Measurements from ENCODE around the gene TMEM52.
"Not testable (repeated sequence)": the region's sequence is repeated elsewhere in the genome, so short reads cannot be mapped to it uniquely, and the experiment has no call there.

The TMEM52 gene

DNA sequence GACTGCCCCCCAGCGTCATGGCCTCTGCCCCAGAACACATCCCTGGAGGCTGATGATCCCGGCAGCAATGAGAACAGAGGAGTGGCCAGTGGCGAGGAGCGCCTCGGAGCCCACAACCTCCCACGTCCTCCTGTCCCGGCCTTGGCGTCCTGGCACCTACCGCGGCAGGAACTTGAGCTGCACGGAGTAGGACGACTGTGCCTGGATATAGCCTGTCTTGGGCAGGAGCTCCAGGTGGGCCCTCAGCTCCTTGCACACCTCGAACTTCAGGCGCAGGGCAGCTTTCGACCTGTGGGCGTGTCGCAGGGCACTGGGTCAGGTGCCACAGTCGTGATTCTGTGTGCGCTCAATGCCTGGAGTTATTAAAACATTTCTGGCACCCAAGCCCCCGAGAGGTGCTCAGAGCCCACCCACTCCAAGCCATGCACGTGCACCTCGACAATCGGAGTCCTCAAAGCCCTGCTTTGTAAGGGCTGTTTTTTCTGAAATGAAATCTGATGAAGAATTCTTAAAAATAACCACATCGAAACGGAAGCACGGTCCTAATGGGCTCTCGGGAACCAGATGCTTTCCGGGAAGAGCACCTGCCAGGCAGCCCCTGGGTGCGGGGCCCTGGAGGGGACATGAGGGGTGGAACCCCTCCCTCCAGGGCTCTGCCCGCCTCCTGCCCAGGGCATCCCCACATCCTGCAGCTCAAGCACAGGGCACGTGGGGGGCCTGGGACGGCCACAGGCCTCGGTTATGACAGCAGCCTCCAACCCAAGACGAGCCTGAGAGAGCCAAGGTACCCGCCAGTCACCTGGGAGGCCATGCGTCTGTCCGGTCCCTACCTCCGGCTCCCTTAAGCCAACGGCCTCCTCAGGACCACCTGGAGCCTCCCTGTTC, 23.0 kb upstream of the TMEM52 start:
- no peaks in the 10 kb centered on the region for H3K4me1 Mint-ChIP-seq
- H3K9me3 Mint-ChIP-seq, result no peaks in the 10 kb centered on the region
- CTCF ChIA-PET, result interaction anchor here (0.9 kb wide), 1 partner anchor 105 kb away, joined by 3 read pairs; no protein-coding TSS in a partner anchor
- no peak overlapping the region for H3K4me3 Mint-ChIP-seq
- no peak for DNase-seq
- no peak overlapping the region for H3K27ac Mint-ChIP-seq
- peaks cover 4% of the 10 kb centered on the region for H3K27me3 Mint-ChIP-seq
- H3K36me3 Mint-ChIP-seq, result no peaks in the 10 kb centered on the region

DNA sequence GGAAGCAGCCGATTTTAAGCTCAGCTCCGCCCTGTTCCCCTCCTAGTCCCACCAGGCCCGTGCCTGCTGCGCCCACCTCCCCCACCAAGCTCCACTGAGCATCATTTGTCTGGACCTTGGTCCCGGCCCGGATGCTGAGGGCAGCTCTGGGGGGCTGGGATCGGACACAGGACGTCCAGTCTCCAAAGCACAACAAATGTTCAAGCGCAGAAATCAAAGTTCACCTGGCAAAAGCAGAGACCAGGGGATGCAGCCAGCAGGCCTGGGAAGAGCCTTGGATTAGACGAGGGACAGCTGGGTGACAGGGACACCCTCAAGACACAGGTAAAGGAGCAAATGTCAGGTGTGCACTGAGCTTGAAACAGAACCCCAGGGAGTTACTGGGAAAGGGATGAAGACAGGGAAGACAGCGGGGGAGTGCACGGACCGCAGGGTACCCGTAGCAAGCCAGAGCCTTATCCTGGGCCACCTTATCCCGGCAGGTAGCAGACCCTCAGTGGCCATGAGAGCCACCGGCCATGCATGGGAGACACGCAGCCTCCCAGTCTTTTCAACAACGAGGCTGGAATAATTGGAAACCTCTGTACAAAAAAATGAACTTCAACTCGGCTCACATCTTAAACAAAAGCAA, 22.2 kb upstream of the TMEM52 start:
- H3K4me1 Mint-ChIP-seq, result no peaks in the 10 kb centered on the region
- DNase-seq, result no peak
- CTCF ChIA-PET, result interaction anchor here (0.9 to 1.2 kb wide), 2 partner anchors 104 to 105 kb away, joined by 3 read pairs; no protein-coding TSS in a partner anchor
- no peaks in the 10 kb centered on the region for H3K36me3 Mint-ChIP-seq
- H3K27me3 Mint-ChIP-seq, result peaks cover 4% of the 10 kb centered on the region
- H3K27ac Mint-ChIP-seq, result no peak overlapping the region
- no peaks in the 10 kb centered on the region for H3K9me3 Mint-ChIP-seq
- H3K4me3 Mint-ChIP-seq, result no peak overlapping the region

DNA sequence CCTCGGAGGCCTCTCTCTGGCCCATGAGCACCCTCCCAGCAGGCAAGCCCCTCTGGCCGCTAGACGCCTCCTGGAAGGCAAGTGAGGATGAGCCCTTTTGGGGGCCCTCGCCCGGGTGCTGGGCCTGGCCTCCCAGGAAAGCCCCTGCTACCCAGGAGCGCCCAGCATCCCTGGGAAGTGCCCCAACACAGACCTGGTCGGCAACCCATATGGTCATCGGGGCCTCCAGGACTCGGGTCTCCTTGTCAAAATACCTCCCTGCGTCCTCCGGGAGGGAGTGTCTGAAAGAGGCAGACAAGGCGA, 21.0 kb upstream of the TMEM52 start:
- CTCF ChIA-PET, result interaction anchor here (1.2 kb wide), 1 partner anchor 105 kb away, joined by 3 read pairs; no protein-coding TSS in a partner anchor
- peaks cover 4% of the 10 kb centered on the region for H3K27me3 Mint-ChIP-seq
- no peak overlapping the region for H3K4me3 Mint-ChIP-seq
- DNase-seq, result no peak
- no peak overlapping the region for H3K27ac Mint-ChIP-seq
- no peaks in the 10 kb centered on the region for H3K4me1 Mint-ChIP-seq
- H3K36me3 Mint-ChIP-seq, result no peaks in the 10 kb centered on the region
- peaks cover 6% of the 10 kb centered on the region for H3K9me3 Mint-ChIP-seq

DNA sequence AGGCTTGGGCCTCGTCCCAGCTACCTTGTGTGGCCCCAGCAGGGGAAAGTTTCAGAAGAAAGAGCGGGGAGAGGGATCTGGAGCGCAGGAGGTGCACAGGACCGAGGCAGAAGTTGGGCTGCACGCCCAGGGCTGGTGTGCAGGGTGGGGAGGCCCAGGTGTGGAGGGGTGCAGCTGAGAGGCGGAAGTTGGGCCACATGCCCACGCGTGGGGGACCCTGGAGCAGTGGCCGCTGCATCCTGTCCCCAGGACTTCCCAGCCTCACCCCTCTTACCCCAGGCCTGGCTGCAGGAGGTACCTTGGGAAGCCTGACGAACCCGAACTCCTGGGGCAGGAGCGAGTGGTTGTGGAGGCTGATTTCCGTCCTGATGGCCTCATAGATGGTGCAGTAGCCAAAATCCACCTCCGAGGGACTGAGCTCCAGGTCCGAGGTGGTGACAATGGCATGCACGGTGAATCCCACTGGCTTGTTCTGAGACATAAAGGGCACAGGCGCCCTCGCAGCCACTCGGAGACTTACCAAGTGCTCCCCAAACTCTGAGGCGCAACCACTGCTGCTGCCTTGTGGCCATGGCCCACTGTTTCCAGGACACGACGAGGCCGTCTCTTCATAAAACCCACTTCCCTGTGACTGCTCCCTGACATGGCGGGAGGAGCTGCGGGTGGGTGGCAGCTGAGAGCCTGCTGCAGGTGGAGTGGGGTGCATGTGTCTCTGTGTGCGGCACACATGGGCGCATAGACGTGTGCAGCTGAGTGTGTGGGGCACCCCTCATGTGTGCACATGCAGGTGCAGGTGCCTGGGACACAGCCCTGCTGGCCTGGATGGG, 20.4 kb upstream of the TMEM52 start:
- peaks cover 12% of the 10 kb centered on the region for H3K9me3 Mint-ChIP-seq
- CTCF ChIA-PET, result no interaction called here
- no peak for DNase-seq
- H3K36me3 Mint-ChIP-seq, result peaks cover under 1% of the 10 kb centered on the region
- H3K4me3 Mint-ChIP-seq, result no peak overlapping the region
- H3K4me1 Mint-ChIP-seq, result no peaks in the 10 kb centered on the region
- H3K27me3 Mint-ChIP-seq, result peaks cover 4% of the 10 kb centered on the region
- H3K27ac Mint-ChIP-seq, result no peak overlapping the region

DNA sequence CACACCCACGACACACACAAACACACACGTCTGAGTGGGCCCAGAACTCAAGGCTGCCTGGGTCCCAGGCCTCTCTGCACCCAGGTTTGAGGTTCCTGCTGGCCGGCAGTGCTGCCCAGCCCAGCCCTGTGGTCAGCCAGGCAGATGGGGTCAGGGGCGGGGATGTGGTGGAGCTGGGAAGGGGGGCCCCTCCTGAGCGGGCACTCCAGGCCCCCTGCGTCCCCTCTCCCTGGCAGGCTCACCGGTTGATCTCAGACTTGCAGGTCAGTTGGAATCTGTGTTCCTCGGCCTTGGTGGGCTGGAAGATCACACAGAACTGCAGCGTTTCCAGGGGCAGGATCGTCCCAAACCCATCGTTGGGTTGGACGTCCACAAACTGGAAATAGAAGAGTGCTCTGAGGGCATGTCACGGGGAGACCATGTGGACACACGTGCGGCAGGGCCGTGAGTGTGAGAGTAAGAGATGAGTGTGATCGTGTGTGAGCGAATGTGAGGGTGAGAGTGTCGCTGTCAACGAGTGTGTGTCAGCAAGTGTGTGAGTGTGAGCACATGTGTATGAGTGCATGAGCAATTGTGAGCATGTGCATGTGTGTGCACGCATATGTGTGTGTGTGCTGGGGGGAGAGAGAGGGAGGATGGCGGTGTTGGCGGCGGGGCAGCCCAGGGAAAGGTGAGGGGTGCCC, 19.7 kb upstream of the TMEM52 start:
- Mint-ChIP-seq H3K4me1 (no peaks in the 10 kb centered on the region), H3K27me3 (peaks cover 1% of the 10 kb centered on the region), H3K9me3 (peaks cover 19% of the 10 kb centered on the region), H3K27ac (no peak overlapping the region), H3K4me3 (no peak overlapping the region), H3K36me3 (peaks cover 5% of the 10 kb centered on the region)
- CTCF ChIA-PET, result no interaction called here
- no peak for DNase-seq

DNA sequence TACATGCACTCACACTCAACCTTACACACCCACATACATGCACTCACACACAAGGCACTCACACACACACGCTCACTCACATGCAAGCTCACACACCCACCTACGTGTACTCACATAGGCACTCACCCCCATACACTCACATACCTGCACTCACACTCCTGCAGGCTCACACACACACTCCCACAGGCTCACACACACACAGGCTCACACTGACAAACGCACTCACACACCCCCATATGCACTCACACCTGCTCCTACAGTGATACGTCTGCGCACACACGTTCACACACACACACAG, 19.1 kb upstream of the TMEM52 start:
- Mint-ChIP-seq H3K4me1 (no peaks in the 10 kb centered on the region), H3K9me3 (peaks cover 23% of the 10 kb centered on the region), H3K36me3 (peaks cover 5% of the 10 kb centered on the region), H3K27me3 (no peaks in the 10 kb centered on the region), H3K4me3 (no peak overlapping the region), H3K27ac (no peak overlapping the region)
- CTCF ChIA-PET, result no interaction called here
- DNase-seq, result no peak

DNA sequence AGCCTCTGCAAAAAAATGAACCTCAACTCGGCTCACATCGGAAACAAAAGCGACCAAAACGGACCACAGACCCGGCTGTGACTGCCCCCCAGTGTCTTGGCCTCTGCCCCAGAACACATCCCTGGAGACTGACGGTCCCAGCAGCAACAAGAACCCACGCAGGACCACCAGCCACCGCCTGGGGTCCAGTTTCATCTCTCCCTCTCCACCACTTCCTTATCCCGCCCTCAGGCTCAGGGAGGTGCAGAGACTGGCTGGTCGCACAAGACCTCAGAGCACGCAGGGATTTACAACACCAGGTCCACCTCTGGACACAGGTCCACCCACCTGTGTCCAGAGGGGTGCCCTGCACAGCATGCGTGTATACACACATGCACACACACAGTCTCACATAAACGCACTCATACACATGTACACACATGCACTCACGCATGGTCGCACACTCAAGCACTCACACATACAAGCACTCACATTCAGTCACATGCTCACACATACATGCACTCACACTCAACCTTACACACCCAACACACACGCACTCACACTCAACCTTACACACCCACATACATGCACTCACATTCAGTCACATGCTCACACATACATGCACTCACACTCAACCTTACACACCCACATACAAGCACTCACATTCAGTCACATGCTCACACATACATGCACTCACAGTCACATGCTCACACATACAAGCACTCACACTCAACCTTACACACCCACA, 18.6 kb upstream of the TMEM52 start:
- Mint-ChIP-seq H3K4me3 (no peak overlapping the region), H3K4me1 (no peaks in the 10 kb centered on the region), H3K36me3 (peaks cover 5% of the 10 kb centered on the region), H3K27ac (no peak overlapping the region), H3K27me3 (no peaks in the 10 kb centered on the region), H3K9me3 (peaks cover 23% of the 10 kb centered on the region)
- CTCF ChIA-PET, result no interaction called here
- DNase-seq, result no peak

DNA sequence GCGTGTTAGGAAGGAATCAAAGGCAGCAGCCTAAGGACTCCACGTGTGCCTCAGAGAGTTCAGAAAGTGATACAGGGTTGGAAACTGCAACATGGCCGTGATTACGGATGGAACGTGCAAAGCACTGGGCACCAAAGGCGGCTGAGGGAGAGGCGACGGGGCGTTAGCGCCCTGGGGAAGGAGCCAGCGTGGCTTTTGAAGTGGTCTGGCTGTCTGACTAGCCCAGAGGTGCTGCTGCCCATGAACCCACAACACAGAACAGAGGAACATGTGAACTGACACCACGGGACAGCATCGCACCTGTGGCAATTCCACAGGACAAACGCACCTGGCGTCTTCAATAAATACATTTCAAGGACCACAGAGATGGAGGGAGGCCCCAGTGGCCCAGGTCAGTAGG, 18.0 kb upstream of the TMEM52 start:
- Mint-ChIP-seq H3K36me3 (peaks cover 5% of the 10 kb centered on the region), H3K27me3 (no peaks in the 10 kb centered on the region)

DNA sequence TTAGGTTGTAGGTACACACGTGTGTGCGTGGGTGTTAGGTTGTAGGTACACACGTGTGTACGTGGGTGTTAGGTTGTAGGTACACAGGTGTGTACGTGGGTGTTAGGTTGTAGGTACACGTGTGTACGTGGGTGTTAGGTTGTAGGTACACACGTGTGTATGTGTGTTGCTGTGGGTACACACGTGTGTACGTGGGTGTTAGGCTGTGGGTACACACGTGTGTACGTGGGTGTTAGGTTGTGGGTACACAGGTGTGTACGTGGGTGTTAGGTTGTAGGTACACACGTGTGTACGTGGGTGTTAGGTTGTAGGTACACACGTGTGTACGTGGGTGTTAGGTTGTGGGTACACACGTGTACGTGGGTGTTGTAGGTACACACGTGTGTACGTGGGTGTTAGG, 15.8 kb upstream of the TMEM52 start:
- DNase-seq, CTCF ChIA-PET, H3K4me1 Mint-ChIP-seq, H3K27me3 Mint-ChIP-seq, H3K4me3 Mint-ChIP-seq, H3K36me3 Mint-ChIP-seq, H3K27ac Mint-ChIP-seq: not testable (repeated sequence)
- peaks cover 23% of the 10 kb centered on the region for H3K9me3 Mint-ChIP-seq

More for the DNA sequence above, 18.0 kb upstream of the TMEM52 start:
- no peaks in the 10 kb centered on the region for H3K4me1 Mint-ChIP-seq
- H3K4me3 Mint-ChIP-seq, result no peak overlapping the region
- peaks cover 23% of the 10 kb centered on the region for H3K9me3 Mint-ChIP-seq
- CTCF ChIA-PET, result no interaction called here
- no peak overlapping the region for H3K27ac Mint-ChIP-seq
- no peak for DNase-seq

DNA sequence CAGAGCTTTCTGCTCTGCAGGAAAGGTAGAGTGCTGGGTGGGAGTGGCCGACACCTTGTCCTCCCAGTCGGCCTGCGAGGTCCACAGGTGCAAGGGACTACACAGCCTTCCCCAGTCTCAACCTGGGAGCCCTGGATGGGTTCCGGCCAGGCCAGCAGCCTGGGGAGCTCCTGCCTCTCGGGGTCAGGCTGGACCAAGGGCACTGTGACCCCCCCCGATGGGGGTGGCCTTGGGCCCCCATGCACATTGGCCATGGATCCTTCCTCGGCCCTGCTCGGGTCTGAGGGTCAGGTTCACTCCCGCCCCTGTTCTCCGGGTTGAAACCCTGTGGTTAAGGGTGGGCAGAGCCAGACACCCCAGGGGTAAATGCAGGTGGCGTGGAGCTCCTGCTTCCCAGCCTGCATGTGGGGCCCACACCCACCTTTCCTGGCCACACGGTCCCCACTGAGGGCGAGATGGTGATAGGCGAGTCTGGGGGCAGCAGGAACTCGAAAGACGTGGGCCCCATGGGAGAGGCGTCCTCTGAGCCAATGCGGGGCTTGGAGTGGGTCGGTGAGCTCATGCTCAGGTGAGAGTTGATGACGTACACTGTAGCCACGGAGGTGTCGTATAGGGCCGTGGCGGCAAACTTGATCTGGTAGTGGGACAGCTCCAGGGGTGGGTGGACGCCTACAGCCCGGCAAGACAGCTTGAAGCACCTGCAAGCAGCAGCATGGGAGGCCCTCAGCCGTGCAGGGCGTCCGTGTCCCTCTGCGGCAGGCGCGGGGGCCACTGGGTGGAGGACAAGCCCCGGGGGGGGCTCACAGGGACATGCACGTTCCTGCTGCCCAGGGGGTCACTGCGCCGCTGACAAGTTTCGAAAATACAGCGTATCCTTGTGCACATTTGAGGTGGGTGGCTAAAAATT, 10.8 kb upstream of the TMEM52 start:
- Mint-ChIP-seq H3K27me3 (no peaks in the 10 kb centered on the region), H3K4me1 (no peaks in the 10 kb centered on the region), H3K9me3 (peaks cover 16% of the 10 kb centered on the region), H3K36me3 (peaks cover 5% of the 10 kb centered on the region), H3K27ac (no peak overlapping the region), H3K4me3 (no peak overlapping the region)
- CTCF ChIA-PET, result interaction anchor here (1.0 kb wide), 1 partner anchor 117 kb away, joined by 3 read pairs; no protein-coding TSS in a partner anchor
- DNase-seq, result no peak

DNA sequence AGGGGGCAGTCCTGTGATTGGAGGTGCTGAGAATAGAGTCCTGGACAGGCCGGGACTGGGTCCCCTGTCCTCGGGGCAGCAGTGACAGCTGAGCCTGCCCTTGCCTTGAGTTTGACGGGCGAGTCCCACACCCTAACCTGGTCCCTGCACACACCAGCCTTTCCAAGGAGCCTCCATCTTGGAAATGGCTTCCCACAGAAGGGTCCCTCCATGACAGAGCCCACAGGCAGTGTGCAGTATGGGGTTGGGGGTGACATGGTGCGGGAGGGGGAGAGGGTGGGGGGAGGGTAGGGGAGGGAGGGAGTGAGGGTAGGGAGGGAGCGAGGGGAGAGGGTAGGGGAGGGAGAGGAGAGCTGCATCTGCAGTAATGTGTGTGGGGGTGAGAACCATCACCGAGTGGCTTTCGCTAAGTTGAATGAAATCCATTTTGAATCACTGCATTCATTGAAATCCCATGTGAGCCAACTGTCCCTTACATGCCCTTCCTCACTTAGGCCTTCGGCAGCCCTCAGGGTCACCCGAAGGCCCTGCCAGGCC, 10.1 kb upstream of the TMEM52 start:
- no peaks in the 10 kb centered on the region for H3K27me3 Mint-ChIP-seq
- H3K4me3 Mint-ChIP-seq, result no peak overlapping the region
- peaks cover 2% of the 10 kb centered on the region for H3K36me3 Mint-ChIP-seq
- H3K27ac Mint-ChIP-seq, result no peak overlapping the region
- peaks cover 8% of the 10 kb centered on the region for H3K9me3 Mint-ChIP-seq
- CTCF ChIA-PET, result interaction anchor here (1.0 kb wide), 1 partner anchor 117 kb away, joined by 3 read pairs; no protein-coding TSS in a partner anchor
- H3K4me1 Mint-ChIP-seq, result no peaks in the 10 kb centered on the region
- DNase-seq, result no peak

DNA sequence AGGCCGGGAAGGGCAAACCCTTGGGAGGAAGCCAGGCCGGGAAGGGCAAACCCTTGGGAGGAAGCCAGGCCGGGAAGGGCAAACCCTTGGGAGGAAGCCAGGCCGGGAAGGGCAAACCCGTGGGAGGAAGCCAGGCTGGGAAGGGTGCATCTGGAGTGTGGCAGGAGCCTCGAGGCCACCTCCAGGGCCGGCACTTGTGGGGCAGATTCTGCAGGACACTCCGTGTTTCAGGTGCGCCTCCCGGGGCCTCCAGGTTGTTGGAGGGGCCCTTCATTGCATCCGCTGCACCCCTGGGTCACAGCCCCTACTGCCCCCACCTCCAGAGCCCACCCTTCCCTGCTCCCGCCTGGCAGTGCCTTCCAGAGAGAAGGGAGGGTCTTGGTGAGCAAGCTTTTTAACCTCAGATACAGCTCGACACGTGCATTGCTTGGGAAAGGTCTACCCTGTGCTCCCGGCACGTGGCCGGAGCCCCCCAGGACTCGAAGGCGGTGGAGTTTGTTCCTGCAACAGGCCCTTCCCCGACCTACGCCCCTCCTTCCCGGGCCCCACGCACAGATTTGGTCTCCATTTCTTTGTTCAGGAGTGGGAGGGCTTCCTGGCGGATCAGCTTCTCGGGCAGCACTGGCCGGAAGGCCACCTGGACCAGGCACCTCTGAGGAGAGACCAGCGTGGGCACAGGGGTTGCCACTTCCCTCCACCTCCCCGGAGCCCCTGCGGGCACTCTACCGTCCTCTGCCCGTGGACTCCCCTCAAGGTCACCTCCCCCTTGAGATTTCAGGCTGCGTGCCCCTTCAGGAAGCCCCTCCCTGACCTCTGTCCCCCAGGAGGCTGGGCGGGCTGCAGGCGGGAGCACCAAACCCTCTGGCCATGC, 9.4 kb upstream of the TMEM52 start:
- CTCF ChIA-PET, result interaction anchor here (1.6 kb wide), 1 partner anchor 116 kb away, joined by 4 read pairs; no protein-coding TSS in a partner anchor
- no peak overlapping the region for H3K4me3 Mint-ChIP-seq
- peaks cover 1% of the 10 kb centered on the region for H3K9me3 Mint-ChIP-seq
- no peaks in the 10 kb centered on the region for H3K27me3 Mint-ChIP-seq
- H3K36me3 Mint-ChIP-seq, result no peaks in the 10 kb centered on the region
- H3K27ac Mint-ChIP-seq, result no peak overlapping the region
- H3K4me1 Mint-ChIP-seq, result no peaks in the 10 kb centered on the region
- no peak for DNase-seq

Measured in activated naive CD4-positive, alpha-beta T cell treated with anti-CD3 and anti-CD28 coated beads, Interleukin-2, amount 10 ng/mL, durations not matched to agents 7 days and 5 days (primary cell).